Fibroblast of lung (primary cell): ENCODE results near the gene SPRED2. TPM values are rescaled to one million over a fixed set of nuclear protein-coding genes. Genes with fewer than 3 reads are reported as not detected.

Source experiments
- DNase-seq, 2 donors: peaks; one replicate each; pipeline versions ENCODE4 v3.0.0 to v3.0.0-alpha.2; 2010; ENCODE audit warnings: low read depth in 2 of 2
- H2AFZ ChIP-seq: 2 replicates; pipeline ENCODE4 v1.5.1; 2012; ENCODE audit warnings: low read length, control low read depth, inconsistent platforms
- H3K27ac ChIP-seq: 2 replicates; pipeline ENCODE4 v1.5.1; 2011; ENCODE audit warnings: low read length, control low read depth; ENCODE audit not compliant: insufficient read depth
- H3K27me3 ChIP-seq: 2 replicates; pipeline ENCODE4 v1.5.1; 2011; ENCODE audit warnings: mild to moderate bottlenecking, low read length; ENCODE audit not compliant: control insufficient read depth, insufficient read depth
- H3K36me3 ChIP-seq: 2 replicates; pipeline ENCODE4 v1.5.1; 2011; ENCODE audit warnings: low read length; ENCODE audit not compliant: control insufficient read depth, insufficient read depth
- H3K4me1 ChIP-seq: 2 replicates; pipeline ENCODE4 v1.5.1; 2011; ENCODE audit warnings: low read length; ENCODE audit not compliant: control insufficient read depth, insufficient read depth; ENCODE audit errors: extremely low read depth
- H3K4me2 ChIP-seq: 2 replicates; pipeline ENCODE4 v1.5.1; 2011; ENCODE audit warnings: low read length, control low read depth; ENCODE audit not compliant: insufficient read depth; ENCODE audit errors: extremely low read depth
- H3K4me3 ChIP-seq, 4 experiments: fragments of 200-600 bp in 1 of 4; sonication (generic) in 1 of 4; replicated peaks in 1 of 4; 2 replicates each; pipeline ENCODE4 v1.5.1; 2011 to 2016; ENCODE audit warnings: low read length in 4 of 4, low read depth in 3 of 4, mild to moderate bottlenecking in 3 of 4, control low read depth in 2 of 4, inconsistent platforms in 1 of 4, mixed read lengths in 1 of 4; ENCODE audit not compliant: insufficient read depth in 1 of 4; ENCODE audit errors: control extremely low read depth in 1 of 4
- H3K79me2 ChIP-seq: 2 replicates; pipeline ENCODE4 v1.5.1; 2012; ENCODE audit warnings: mild to moderate bottlenecking, low read length, inconsistent platforms; ENCODE audit not compliant: control insufficient read depth, insufficient read depth
- H3K9ac ChIP-seq: 2 replicates; pipeline ENCODE4 v1.5.1; 2011; ENCODE audit warnings: mild to moderate bottlenecking, low read length, control low read depth; ENCODE audit not compliant: insufficient read depth
- H3K9me3 ChIP-seq: 2 replicates; pipeline ENCODE4 v1.5.1; 2012; ENCODE audit warnings: low read depth, low read length; ENCODE audit not compliant: control insufficient read depth, insufficient read depth
- H4K20me1 ChIP-seq: 2 replicates; pipeline ENCODE4 v1.5.1; 2011; ENCODE audit warnings: low read length; ENCODE audit not compliant: control insufficient read depth, insufficient read depth; ENCODE audit errors: extremely low read depth
- CTCF ChIP-seq, 2 donors: IDR thresholded peaks in 1 of 2; conservative IDR thresholded peaks in 1 of 2; 1 replicate in 1 of 2; 2 replicates in 1 of 2; pipeline ENCODE4 v1.5.1; 2011 to 2012; ENCODE audit warnings: low read length in 2 of 2, control low read depth in 1 of 2, inconsistent platforms in 1 of 2, low read depth in 1 of 2, mild to moderate bottlenecking in 1 of 2
- EZH2 ChIP-seq: IDR thresholded peaks from 2 replicates; pipeline ENCODE4 v1.5.1; 2012; ENCODE audit warnings: low read length, control low read depth, mild to moderate bottlenecking; ENCODE audit errors: missing control alignments
- polyA plus RNA-seq, 2 donors: library from polyadenylated mRNA; depleted of rRNA in 1 of 2; stranded (reverse) in 1 of 2; unstranded in 1 of 2; fragments of >200 nt; gene quantifications; 2 replicates each; pipeline ENCODE4 v1.2.1, GENCODE V29; 2011 to 2012; ENCODE audit warnings: missing spikeins in 1 of 2
- total RNA-seq: library from RNA; depleted of rRNA; stranded (reverse); fragments of >200 nt; gene quantifications from 2 replicates; pipeline ENCODE4 v1.2.1, GENCODE V29; 2014

SPRED2 gene
- total and polyA plus RNA-seq, 2 donors (not counting 1 experiment from before 2014, with no cell fraction given): 9.4 to 26.1 TPM

GRCh38 chr2:65395621-65396347 is 36.6 kb downstream of the SPRED2 start:
- no peak overlapping the region for H3K4me2 ChIP-seq

GRCh38 chr2:65393743-65394422 is 38.5 kb downstream of the SPRED2 start:
- H3K9me3 ChIP-seq: no peaks in the 10 kb centered on the region
- no peak for DNase-seq
- peaks cover 75% of the 10 kb centered on the region for H3K79me2 ChIP-seq
- peaks cover 12% of the 10 kb centered on the region for H3K4me1 ChIP-seq
- TF ChIP-seq EZH2 (no peak), CTCF (conservative IDR thresholded peaks at IDR 0.05 in 1 of 2, IDR thresholded peaks at IDR 0.05 in 1 of 2; ENCODE audit: low read depth in 1 of 2, low read length in 2 of 2) (no peak)
- no peak overlapping the region for H2AFZ ChIP-seq
- H3K4me3 ChIP-seq: no peak overlapping the region
- H3K27me3 ChIP-seq: no peaks in the 10 kb centered on the region
- H4K20me1 ChIP-seq: peaks cover 2% of the 10 kb centered on the region
- H3K9ac ChIP-seq: no peak overlapping the region
- H3K36me3 ChIP-seq: no peaks in the 10 kb centered on the region
- no peak overlapping the region for H3K27ac ChIP-seq
- no peak overlapping the region for H3K4me2 ChIP-seq

More at GRCh38 chr2:65395621-65396347, 36.6 kb downstream of the SPRED2 start:
- no peak for DNase-seq
- H3K27me3 ChIP-seq: no peaks in the 10 kb centered on the region
- H3K9me3 ChIP-seq: no peaks in the 10 kb centered on the region
- TF ChIP-seq EZH2: no peak
- TF ChIP-seq CTCF (conservative IDR thresholded peaks at IDR 0.05 in 1 of 2, IDR thresholded peaks at IDR 0.05 in 1 of 2; ENCODE audit: low read depth in 1 of 2, low read length in 2 of 2): no peak
- H3K36me3 ChIP-seq: no peaks in the 10 kb centered on the region
- no peak overlapping the region for H3K9ac ChIP-seq
- peaks cover 72% of the 10 kb centered on the region for H3K79me2 ChIP-seq
- no peak overlapping the region for H3K4me3 ChIP-seq
- H3K27ac ChIP-seq: no peak overlapping the region
- H2AFZ ChIP-seq: no peak overlapping the region
- peaks cover 2% of the 10 kb centered on the region for H4K20me1 ChIP-seq
- peaks cover 10% of the 10 kb centered on the region for H3K4me1 ChIP-seq

DNA sequence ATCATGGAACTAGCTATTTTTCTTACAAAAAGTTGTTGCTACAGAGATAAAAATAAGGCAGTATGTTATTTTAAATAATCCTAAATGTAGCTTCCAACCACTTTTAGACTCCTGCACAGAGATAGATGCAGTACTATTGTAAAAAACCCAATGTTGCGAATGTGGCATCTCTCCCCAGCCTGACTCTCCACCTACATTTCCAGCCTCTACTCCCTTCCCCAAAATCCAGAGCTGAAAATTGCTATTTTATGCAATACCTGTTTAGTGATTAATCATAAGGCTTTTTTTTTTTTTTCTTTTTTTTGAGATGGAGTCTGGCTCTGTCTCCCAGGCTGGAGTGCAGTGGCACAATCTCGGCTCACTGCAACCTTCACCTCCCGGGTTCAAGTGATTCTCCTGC is 39.4 kb downstream of the SPRED2 start:
- Histone ChIP-seq H3K9me3 (no peaks in the 10 kb centered on the region), H3K4me2 (no peak overlapping the region), H2AFZ (no peak overlapping the region), H3K4me3 (no peak overlapping the region), H3K79me2 (peaks cover 75% of the 10 kb centered on the region), H3K27me3 (no peaks in the 10 kb centered on the region), H3K9ac (no peak overlapping the region), H3K27ac (no peak overlapping the region), H3K4me1 (peaks cover 14% of the 10 kb centered on the region), H3K36me3 (no peaks in the 10 kb centered on the region), H4K20me1 (peaks cover 2% of the 10 kb centered on the region)
- DNase-seq: no peak
- no peak for TF ChIP-seq EZH2
